H9 (cell line): ENCODE data around the gene DCP1B. TPM values are rescaled to one million over a fixed set of nuclear protein-coding genes. Genes with fewer than 3 reads are reported as not detected.
A peak's percentile ranks its signal among the peaks of the same experiment; 100 is the strongest.

ENCODE experiments used
- DNase-seq: peaks from one replicate; pipeline ENCODE4 v3.0.0-alpha.2; 2017
- H2AFZ ChIP-seq: one replicate; pipeline ENCODE4 v1.6.1; 2013; ENCODE audit warnings: mild to moderate bottlenecking, low read length, control low read depth, moderate library complexity
- H2AK5ac ChIP-seq: 2 replicates; pipeline ENCODE4 v1.6.1; 2013; ENCODE audit warnings: low read length, control low read depth, mixed read lengths; ENCODE audit not compliant: insufficient read length
- H2BK120ac ChIP-seq: one replicate; pipeline ENCODE4 v1.6.1; 2013; ENCODE audit warnings: low read depth, mild to moderate bottlenecking, low read length, control low read depth, inconsistent platforms; ENCODE audit not compliant: poor library complexity, severe bottlenecking
- H2BK12ac ChIP-seq: 2 replicates; pipeline ENCODE4 v1.6.1; 2013; ENCODE audit warnings: low read length, control low read depth, mixed read lengths, low read depth; ENCODE audit not compliant: insufficient read length
- H2BK15ac ChIP-seq: 2 replicates; pipeline ENCODE4 v1.6.1; 2013; ENCODE audit warnings: low read depth, low read length, control low read depth
- H2BK20ac ChIP-seq: one replicate; pipeline ENCODE4 v1.6.1; 2013; ENCODE audit warnings: low read depth, mild to moderate bottlenecking, low read length, control low read depth, inconsistent platforms; ENCODE audit not compliant: poor library complexity, severe bottlenecking
- H2BK5ac ChIP-seq: 2 replicates; pipeline ENCODE4 v1.6.1; 2013; ENCODE audit warnings: low read length, control low read depth, mixed read lengths; ENCODE audit not compliant: insufficient read length
- H3K14ac ChIP-seq: 2 replicates; pipeline ENCODE4 v1.6.1; 2013; ENCODE audit warnings: low read length, control low read depth; ENCODE audit not compliant: insufficient read depth
- H3K18ac ChIP-seq: 2 replicates; pipeline ENCODE4 v1.6.1; 2013; ENCODE audit warnings: low read depth, mild to moderate bottlenecking, mixed read lengths, low read length, control low read depth; ENCODE audit not compliant: insufficient read length
- H3K23ac ChIP-seq: 2 replicates; pipeline ENCODE4 v1.6.1; 2013; ENCODE audit warnings: low read length, control low read depth, mixed read lengths, low read depth; ENCODE audit not compliant: insufficient read length
- H3K23me2 ChIP-seq: 2 replicates; pipeline ENCODE4 v1.6.1; 2013; ENCODE audit warnings: low read depth, mild to moderate bottlenecking, mixed read lengths, low read length, control low read depth; ENCODE audit not compliant: insufficient read length, poor library complexity, severe bottlenecking
- H3K27ac ChIP-seq: 2 replicates; pipeline ENCODE4 v1.5.1; 2013; ENCODE audit warnings: low read length, control low read depth, mixed read lengths, low read depth; ENCODE audit not compliant: insufficient read length
- H3K27me3 ChIP-seq: 2 replicates; pipeline ENCODE4 v1.6.1; 2013; ENCODE audit warnings: low read length, control low read depth, inconsistent platforms; ENCODE audit not compliant: insufficient read depth
- H3K4ac ChIP-seq: 2 replicates; pipeline ENCODE4 v1.6.1; 2013; ENCODE audit warnings: low read depth, mild to moderate bottlenecking, control low read depth, inconsistent platforms, low read length, moderate library complexity
- H3K4me1 ChIP-seq: 2 replicates; pipeline ENCODE4 v1.6.1; 2013; ENCODE audit warnings: low read length, control low read depth, inconsistent platforms; ENCODE audit not compliant: insufficient read depth
- H3K4me2 ChIP-seq: 2 replicates; pipeline ENCODE4 v1.6.1; 2013; ENCODE audit warnings: low read length, control low read depth, mixed read lengths; ENCODE audit not compliant: insufficient read length, insufficient read depth
- H3K56ac ChIP-seq: 2 replicates; pipeline ENCODE4 v1.6.1; 2013; ENCODE audit warnings: low read depth, mild to moderate bottlenecking, mixed read lengths, low read length, control low read depth; ENCODE audit not compliant: insufficient read length
- H3K79me1 ChIP-seq: 2 replicates; pipeline ENCODE4 v1.6.1; 2013; ENCODE audit warnings: low read depth, mild to moderate bottlenecking, moderate library complexity, low read length, control low read depth, inconsistent platforms; ENCODE audit not compliant: insufficient read depth, poor library complexity, severe bottlenecking
- H3K79me2 ChIP-seq: 2 replicates; pipeline ENCODE4 v1.6.1; 2013; ENCODE audit warnings: low read length, control low read depth, inconsistent platforms; ENCODE audit not compliant: insufficient read depth
- H3K9ac ChIP-seq: 2 replicates; pipeline ENCODE4 v1.6.1; 2013; ENCODE audit warnings: low read length, control low read depth, mixed read lengths; ENCODE audit not compliant: insufficient read length; ENCODE audit errors: extremely low read depth
- H3K9me3 ChIP-seq: one replicate; pipeline ENCODE4 v1.6.1; 2013; ENCODE audit warnings: low read depth, low read length, inconsistent platforms; ENCODE audit not compliant: control insufficient read depth
- H3T11ph ChIP-seq: one replicate; pipeline ENCODE4 v1.6.1; 2013; ENCODE audit warnings: mild to moderate bottlenecking, low read length, control low read depth, inconsistent platforms
- H4K20me1 ChIP-seq: one replicate; pipeline ENCODE4 v1.6.1; 2013; ENCODE audit not compliant: control insufficient read depth, insufficient read length, insufficient read depth
- H4K5ac ChIP-seq: 2 replicates; pipeline ENCODE4 v1.6.1; 2013; ENCODE audit warnings: low read depth, mild to moderate bottlenecking, mixed read lengths, low read length, control low read depth; ENCODE audit not compliant: insufficient read length
- H4K8ac ChIP-seq: replicated peaks from 2 replicates; pipeline ENCODE4 v1.6.1; 2013; ENCODE audit warnings: low read length, control low read depth, mixed read lengths, low read depth; ENCODE audit not compliant: insufficient read length
- H4K91ac ChIP-seq: 2 replicates; pipeline ENCODE4 v1.6.1; 2013; ENCODE audit warnings: low read depth, mild to moderate bottlenecking, moderate library complexity, mixed read lengths, low read length, control low read depth; ENCODE audit not compliant: insufficient read length
- H3K27ac Mint-ChIP-seq, 3 experiments: 2 replicates in 2 of 3; 3 replicates in 1 of 3; pipeline ENCODE4 v1.8.0; 2020 to 2021; ENCODE audit warnings: mixed read lengths in 3 of 3, mild to moderate bottlenecking in 1 of 3, moderate library complexity in 1 of 3
- H3K27me3 Mint-ChIP-seq: 2 replicates; pipeline ENCODE4 v1.8.0; 2021; ENCODE audit warnings: low read depth, mild to moderate bottlenecking, moderate library complexity, mixed read lengths
- H3K36me3 Mint-ChIP-seq, 3 experiments: 2 replicates in 2 of 3; 3 replicates in 1 of 3; pipeline ENCODE4 v1.8.0; 2020 to 2021; ENCODE audit warnings: low read depth in 3 of 3, mixed read lengths in 3 of 3; ENCODE audit not compliant: insufficient read depth in 1 of 3
- H3K4me1 Mint-ChIP-seq, 2 experiments: 2 replicates each; pipeline ENCODE4 v1.8.0; 2020; ENCODE audit warnings: mixed read lengths in 2 of 2
- H3K4me3 Mint-ChIP-seq, 2 experiments: 2 replicates in 1 of 2; 3 replicates in 1 of 2; pipeline ENCODE4 v1.8.0; 2020 to 2021; ENCODE audit warnings: mild to moderate bottlenecking in 2 of 2, mixed read lengths in 2 of 2, moderate library complexity in 1 of 2
- H3K9me3 Mint-ChIP-seq, 2 experiments: 2 replicates in 1 of 2; 3 replicates in 1 of 2; pipeline ENCODE4 v1.8.0; 2020; ENCODE audit warnings: mild to moderate bottlenecking in 2 of 2, mixed read lengths in 2 of 2, moderate library complexity in 1 of 2
- CTCF ChIP-seq: fragments of 200-600 bp; sonication (generic); conservative IDR thresholded peaks from 3 replicates; pipeline ENCODE4 v1.8.0; 2021; ENCODE audit warnings: antibody characterized with exemption, mild to moderate bottlenecking
- WGBS: extraction: QIAGEN DNeasy Blood & Tissue Kit; methylation state at CpG from one replicate; pipeline ENCODE4 v1.1.7; 2013; ENCODE audit warnings: missing lambda C conversion rate, low lambda C conversion rate, mixed read lengths; ENCODE audit not compliant: insufficient read length; ENCODE audit errors: extremely low coverage; 5-methylcytosine and 5-hydroxymethylcytosine counted together
- total RNA-seq: library from RNA; stranded (reverse); gene quantifications from 2 replicates; pipeline ENCODE4 v1.2.1, GENCODE V29; 2021

Gene DCP1B
- total RNA-seq, 1 experiment from 2014 or later: 11.2 TPM

DNA sequence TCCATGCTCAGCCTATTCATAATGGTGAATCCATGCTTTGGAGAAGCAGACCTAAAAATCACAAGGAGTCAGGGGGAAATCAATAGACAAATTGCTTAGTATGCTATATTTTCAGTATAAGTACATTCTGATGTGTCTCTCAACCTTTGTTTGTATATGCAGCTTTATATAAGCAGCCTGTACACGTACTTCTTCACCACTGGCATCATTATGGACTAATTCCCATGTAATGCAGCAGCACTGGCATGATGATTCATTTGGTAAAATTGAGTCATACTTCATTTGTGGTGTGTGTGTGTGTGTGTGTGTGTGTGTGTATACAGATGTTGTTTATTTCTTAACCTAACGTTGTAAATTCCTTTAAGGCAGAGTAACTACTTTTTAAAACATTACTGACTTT, 10.9 kb downstream of the DCP1B start:
- no peak overlapping the region for H3T11ph ChIP-seq
- peaks cover 43 to 44% of the 10 kb centered on the region in 2 experiments for H3K4me1 Mint-ChIP-seq
- H2BK5ac ChIP-seq: no peak overlapping the region
- no peaks in the 10 kb centered on the region for H3K79me1 ChIP-seq
- no peak overlapping the region for H2AFZ ChIP-seq
- no peak overlapping the region for H3K14ac ChIP-seq
- H3K23ac ChIP-seq: no peak overlapping the region
- H3K4me2 ChIP-seq: no peak overlapping the region
- no peak overlapping the region for H4K5ac ChIP-seq
- WGBS: no CpG with 5 or more reads among the region's 2 CpGs
- H3K4me3 Mint-ChIP-seq: no peak overlapping the region
- no peaks in the 10 kb centered on the region for H3K27me3 Mint-ChIP-seq
- no peak overlapping the region for H4K8ac ChIP-seq
- no peak overlapping the region for H2BK12ac ChIP-seq
- no peaks in the 10 kb centered on the region for H4K20me1 ChIP-seq
- no peak overlapping the region for H3K9ac ChIP-seq
- no peak overlapping the region for H2AK5ac ChIP-seq
- H2BK120ac ChIP-seq: no peak overlapping the region
- no peak overlapping the region for H3K56ac ChIP-seq
- no peak overlapping the region for H3K4ac ChIP-seq
- H3K9me3 ChIP-seq: no peaks in the 10 kb centered on the region
- H3K4me1 ChIP-seq: peaks cover 6% of the 10 kb centered on the region
- peaks cover 14 to 38% (median 30%) of the 10 kb centered on the region in 3 experiments for H3K36me3 Mint-ChIP-seq
- H3K23me2 ChIP-seq: no peaks in the 10 kb centered on the region
- no peak overlapping the region for H3K18ac ChIP-seq
- no peak overlapping the region for H4K91ac ChIP-seq
- H2BK15ac ChIP-seq: no peak overlapping the region
- H3K27ac ChIP-seq: no peak overlapping the region
- H3K27ac Mint-ChIP-seq: peak overlapping the region in 1 of 3 experiments; percentile 32; a peak in 2 of 7 replicates
- no peak for DNase-seq
- H3K27me3 ChIP-seq: no peaks in the 10 kb centered on the region
- no peaks in the 10 kb centered on the region for H3K79me2 ChIP-seq
- TF ChIP-seq CTCF: no peak
- H2BK20ac ChIP-seq: no peak overlapping the region
- H3K9me3 Mint-ChIP-seq: no peaks in the 10 kb centered on the region
